Measurements from ENCODE around the gene TMPRSS7.

TMPRSS7 gene

GRCh38 chr3:112129925-112130637 is 95.5 kb downstream of the TMPRSS7 start:
- DNase-seq: no peak

DNA sequence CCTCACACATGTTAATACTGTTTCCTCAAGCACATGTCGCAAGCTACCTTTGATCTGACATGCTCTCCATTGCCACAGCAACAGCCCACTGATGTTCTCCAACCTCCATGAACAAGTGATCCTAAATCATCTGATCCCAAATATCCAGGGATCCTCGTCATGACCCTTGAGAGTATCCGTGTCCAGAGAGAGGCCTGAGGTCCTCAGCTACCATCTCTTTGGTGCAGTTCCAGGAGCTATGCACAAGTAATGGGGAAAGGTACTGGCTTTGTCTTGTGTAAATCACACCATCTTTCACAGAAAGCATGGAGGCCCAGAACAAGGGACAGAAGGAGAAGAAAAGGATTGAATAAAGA is 96.1 kb downstream of the TMPRSS7 start:
- DNase-seq: no peak
